Common myeloid progenitor, CD34-positive (primary cell): ENCODE measurements around the gene ZNF44. TPM values are rescaled to one million over a fixed set of nuclear protein-coding genes. Genes with fewer than 3 reads are reported as not detected.

Source experiments
- CTCF ChIA-PET: fragments of 350-600 bp; sonication (Branson Sonifier 250); formaldehyde crosslinking; loops from one replicate; lab custom pipeline; 2021; ENCODE audit warnings: antibody characterized with exemption; lab: Charles Lee
- POLR2A ChIA-PET: fragments of 350-600 bp; sonication (Branson Sonifier 250); formaldehyde crosslinking; loops from one replicate; lab custom pipeline; 2021; ENCODE audit warnings: antibody characterized with exemption; lab: Charles Lee
- DNase-seq, 3 donors: peaks; one replicate each; pipeline versions ENCODE4 v3.0.0 to v3.0.0-alpha.2; 2013
- H3K27ac ChIP-seq, 2 experiments: 1 replicate in 1 of 2; 2 replicates in 1 of 2; pipeline ENCODE4 v1.7.0; 2013; ENCODE audit warnings: inconsistent platforms in 2 of 2, low read length in 2 of 2, mild to moderate bottlenecking in 2 of 2, low read depth in 1 of 2, moderate library complexity in 1 of 2; ENCODE audit not compliant: severe bottlenecking in 2 of 2, insufficient read depth in 1 of 2, poor library complexity in 1 of 2
- H3K27me3 ChIP-seq, 5 experiments: replicated peaks in 2 of 5; 1 replicate in 3 of 5; 2 replicates in 2 of 5; pipeline versions ENCODE4 v1.6.1 to v1.7.0; 2013; ENCODE audit warnings: low read length in 4 of 5, mild to moderate bottlenecking in 2 of 5, moderate library complexity in 2 of 5, inconsistent platforms in 1 of 5; ENCODE audit not compliant: insufficient read depth in 5 of 5, control insufficient read depth in 4 of 5
- H3K36me3 ChIP-seq, 4 experiments: 1 replicate in 2 of 4; 2 replicates in 2 of 4; pipeline versions ENCODE4 v1.6.1 to v1.7.0; 2013; ENCODE audit warnings: low read length in 3 of 4, control low read depth in 1 of 4, mild to moderate bottlenecking in 1 of 4; ENCODE audit not compliant: control insufficient read depth in 4 of 4, insufficient read depth in 4 of 4
- H3K4me1 ChIP-seq, 4 experiments: 1 replicate in 3 of 4; 2 replicates in 1 of 4; pipeline versions ENCODE4 v1.6.1 to v1.7.1; 2013; ENCODE audit warnings: low read length in 3 of 4, mild to moderate bottlenecking in 3 of 4, control low read depth in 1 of 4, inconsistent platforms in 1 of 4, moderate library complexity in 1 of 4; ENCODE audit not compliant: control insufficient read depth in 4 of 4, insufficient read depth in 4 of 4; ENCODE audit errors: control extremely low read depth in 1 of 4
- H3K4me3 ChIP-seq, 7 experiments: 1 replicate in 4 of 7; 2 replicates in 3 of 7; pipeline versions ENCODE4 v1.5.1 to v1.7.0; 2013; ENCODE audit warnings: mild to moderate bottlenecking in 7 of 7, low read length in 6 of 7, moderate library complexity in 6 of 7, inconsistent platforms in 2 of 7, low read depth in 2 of 7, control low read depth in 1 of 7; ENCODE audit not compliant: insufficient read depth in 4 of 7, control insufficient read depth in 1 of 7; ENCODE audit errors: extremely low read depth in 1 of 7
- H3K9me3 ChIP-seq, 5 experiments: 1 replicate in 4 of 5; 2 replicates in 1 of 5; pipeline versions ENCODE4 v1.6.1 to v1.7.1; 2013; ENCODE audit warnings: low read length in 4 of 5, mild to moderate bottlenecking in 2 of 5, inconsistent platforms in 1 of 5, low read depth in 1 of 5, moderate library complexity in 1 of 5; ENCODE audit not compliant: control insufficient read depth in 4 of 5, insufficient read depth in 2 of 5; ENCODE audit errors: control extremely low read depth in 1 of 5
- WGBS: methylation state at CpG from one replicate; pipeline ENCODE4 v1.1.5; 2013; ENCODE audit not compliant: insufficient coverage; 5-methylcytosine and 5-hydroxymethylcytosine counted together
- polyA plus RNA-seq: library from polyadenylated mRNA; unstranded; fragments of 120-200 nt; gene quantifications from one replicate; pipeline ENCODE4 v1.2.1, GENCODE V29; 2013

ZNF44 gene
- polyA plus RNA-seq: 18.7 TPM

- POLR2A ChIA-PET: interaction anchor here (0.6 to 2.0 kb wide), 7 partner anchors 8 to 490 kb away, joined by 3 to 7 read pairs (median 3); partner anchors contain the start of genes ZNF442, ZNF443 and ZNF563
- Histone ChIP-seq H3K27me3 (no peaks in the 10 kb centered on the region), H3K27ac (peak within 1 kb of the TSS; percentile 83 to 92), H3K4me1 (peaks cover 5 to 14% (median 8%) of the 10 kb centered on the region in 4 experiments), H3K9me3 (peaks cover 0 to 6% (median 0%) of the 10 kb centered on the region in 5 experiments), H3K36me3 (peaks cover 0 to 15% (median 1%) of the 10 kb centered on the region in 4 experiments), H3K4me3 (peak within 1 kb of the TSS; percentile 62 to 95 (median 85))
- CTCF ChIA-PET: no interaction called here
- WGBS: 0% methylated on average over 46 of the region's 66 CpGs
- DNase-seq: peak; percentile 97 to 99 (median 99)
These were observed at the start of gene ZNF44 for GRCh38 chr19:12294249-12295158. Gene ZNF44, minus strand, starts transcription at chr19:12294883. Its CDS starts 189 bp downstream, at chr19:12294694.

- no peaks in the 10 kb centered on the region for H3K27me3 ChIP-seq
- no peaks in the 10 kb centered on the region for H3K36me3 ChIP-seq
- peak within 1 kb of the TSS; percentile 76 to 99 (median 91) for H3K4me3 ChIP-seq
- CTCF ChIA-PET: interaction anchor here (1.1 to 1.6 kb wide), 4 partner anchors 12 to 107 kb away, joined by 3 to 4 read pairs (median 3); partner anchors contain the start of gene ZNF443
- peak; percentile 92 to 97 (median 97) for DNase-seq
- H3K9me3 ChIP-seq: peaks cover 0 to 4% (median 0%) of the 10 kb centered on the region in 5 experiments
- H3K27ac ChIP-seq: peak within 1 kb of the TSS; percentile 61 to 64
- WGBS: 2% methylated on average over 47 of the region's 55 CpGs
- peaks cover 6 to 27% (median 23%) of the 10 kb centered on the region in 4 experiments for H3K4me1 ChIP-seq
- POLR2A ChIA-PET: interaction anchor here (1.4 kb wide), 1 partner anchor 40 kb away, joined by 6 read pairs; no protein-coding TSS in a partner anchor
These were observed 38.8 kb upstream of the ZNF44 start, which contains the start of gene ZNF563 for GRCh38 chr19:12333162-12334159. Gene ZNF563, minus strand, starts transcription at chr19:12333633. Its CDS starts 151 bp downstream, at chr19:12333482.

- CTCF ChIA-PET: no interaction called here
- 100% methylated on average over 2 of the region's 4 CpGs for WGBS
These were observed 36.7 kb upstream of the ZNF44 start for GRCh38 chr19:12331211-12331941.

GRCh38 chr19:12330340-12330739, 35.7 kb upstream of the ZNF44 start:
- 81% methylated on average over 3 of the region's 4 CpGs for WGBS
- Histone ChIP-seq H3K4me1 (peaks cover 6 to 27% (median 23%) of the 10 kb centered on the region in 4 experiments), H3K27me3 (no peaks in the 10 kb centered on the region), H3K27ac (no peak overlapping the region), H3K4me3 (no peak overlapping the region), H3K36me3 (no peaks in the 10 kb centered on the region), H3K9me3 (no peaks in the 10 kb centered on the region)
- ChIA-PET CTCF (no interaction called here), POLR2A (no interaction called here)
- DNase-seq: no peak

More at GRCh38 chr19:12331211-12331941, 36.7 kb upstream of the ZNF44 start:
- DNase-seq: peak; percentile 64 to 84 (median 77)
- no peaks in the 10 kb centered on the region for H3K27me3 ChIP-seq
- peaks cover 6 to 27% (median 23%) of the 10 kb centered on the region in 4 experiments for H3K4me1 ChIP-seq
- H3K9me3 ChIP-seq: no peaks in the 10 kb centered on the region
- POLR2A ChIA-PET: no interaction called here
- H3K36me3 ChIP-seq: no peaks in the 10 kb centered on the region
- H3K27ac ChIP-seq: no peak overlapping the region
- H3K4me3 ChIP-seq: peak overlapping the region in 1 of 7 experiments; percentile 20

GRCh38 chr19:12325690-12326089, 31.0 kb upstream of the ZNF44 start:
- Histone ChIP-seq H3K9me3 (peaks cover 7 to 24% (median 15%) of the 10 kb centered on the region in 5 experiments), H3K4me1 (no peaks in the 10 kb centered on the region), H3K27me3 (no peaks in the 10 kb centered on the region), H3K27ac (no peak overlapping the region), H3K36me3 (peaks cover 2 to 33% (median 12%) of the 10 kb centered on the region in 4 experiments), H3K4me3 (no peak overlapping the region)
- ChIA-PET POLR2A (no interaction called here), CTCF (no interaction called here)
- no peak for DNase-seq

- POLR2A ChIA-PET: no interaction called here
- peaks cover 16 to 63% (median 23%) of the 10 kb centered on the region in 4 experiments for H3K36me3 ChIP-seq
These were observed 24.2 kb upstream of the ZNF44 start for GRCh38 chr19:12318782-12319413.

More at GRCh38 chr19:12318782-12319413, 24.2 kb upstream of the ZNF44 start:
- DNase-seq: no peak
- over 99% methylated on average over 8 of the region's 13 CpGs for WGBS
- Histone ChIP-seq H3K27me3 (no peaks in the 10 kb centered on the region), H3K4me3 (no peak overlapping the region), H3K27ac (no peak overlapping the region), H3K4me1 (no peaks in the 10 kb centered on the region), H3K9me3 (peaks cover 10 to 45% (median 36%) of the 10 kb centered on the region in 5 experiments)
- CTCF ChIA-PET: no interaction called here
